ENCODE data around the gene WDR70. TPM values are rescaled to one million over a fixed set of nuclear protein-coding genes. Genes with fewer than 3 reads are reported as not detected.

Gene WDR70
- total and polyA plus RNA-seq, 2 of the 8 experiments (the other 6 are each of a cell fraction or from before 2014, with no cell fraction given) = 10.6 to 37.4 TPM

GRCh38 chr5:37751227-37751626, 372.1 kb downstream of the WDR70 start:
- ChIA-PET CTCF (ENCODE audit: partially characterized antibody) (interaction anchor here (0.8 to 1.8 kb wide), 5 partner anchors 13 to 442 kb away, joined by 3 to 8 read pairs (median 5); no protein-coding TSS in a partner anchor), POLR2A (ENCODE audit: partially characterized antibody) (no interaction called here)
- no peak overlapping the region for H4K8ac ChIP-seq (ENCODE audit: extremely low read depth, insufficient read depth, low read length)
- no peak overlapping the region; the same call in 1 of the 2 replicates for H3K27ac ChIP-seq (ENCODE audit: low read depth, low read length)
- H3K14ac ChIP-seq (ENCODE audit: insufficient read length) = no peak overlapping the region
- no peaks in the 10 kb centered on the region for H3K79me1 ChIP-seq (ENCODE audit: low read depth, low read length)
- H4K20me1 ChIP-seq (replicated peaks in 1 of 2; ENCODE audit: control insufficient read depth in 1 of 2, insufficient read depth in 2 of 2, low read length in 2 of 2) = no peaks in the 10 kb centered on the region
- WGBS, 2 experiments (ENCODE audit: extremely low coverage in 1 of 2, insufficient coverage in 1 of 2, insufficient read length in 1 of 2, insufficient replicate concordance in 2 of 2, low coverage in 1 of 2, low lambda C conversion rate in 2 of 2, missing lambda C conversion rate in 1 of 2) = 86% methylated on average over 3 of the region's 3 CpGs; no CpG with 5 or more reads in 1 of the 2 experiments
- no peak overlapping the region for H2BK15ac ChIP-seq (ENCODE audit: low read length)
- no peaks in the 10 kb centered on the region for H3K23me2 ChIP-seq (ENCODE audit: low read depth, low read length)
- H3K56ac ChIP-seq (replicated peaks; ENCODE audit: insufficient read length, low read depth, low read length) = no peak overlapping the region
- no peaks in the 10 kb centered on the region for H3K79me2 ChIP-seq (ENCODE audit: control insufficient read depth in 1 of 2, insufficient read depth in 2 of 2, low read length in 2 of 2)
- H4K91ac ChIP-seq (replicated peaks; ENCODE audit: insufficient read length, low read length) = no peak overlapping the region
- no peak overlapping the region for H2BK12ac ChIP-seq (ENCODE audit: low read depth, low read length)
- H3K4me1 ChIP-seq (replicated peaks in 1 of 4; ENCODE audit: control insufficient read depth in 3 of 4, insufficient read depth in 4 of 4, low read length in 3 of 4) = no peaks in the 10 kb centered on the region
- no peak for DNase-seq (ENCODE audit: low read depth in 1 of 2, low spot score in 2 of 2)
- no peaks in the 10 kb centered on the region for H3K27me3 ChIP-seq (replicated peaks in 1 of 4; ENCODE audit: control insufficient read depth in 3 of 4, extremely low read depth in 1 of 4, insufficient read depth in 3 of 4, low read length in 3 of 4)
- H3K9ac ChIP-seq (replicated peaks in 1 of 4; ENCODE audit: extremely low read depth in 1 of 4, low read depth in 3 of 4, low read length in 3 of 4) = no peak overlapping the region
- no peaks in the 10 kb centered on the region; a peak in 1 of 8 replicates for H3K36me3 ChIP-seq (ENCODE audit: control insufficient read depth in 2 of 4, insufficient read depth in 4 of 4, low read length in 3 of 4)
- H3K23ac ChIP-seq (ENCODE audit: insufficient read length) = no peak overlapping the region
- H2BK5ac ChIP-seq (ENCODE audit: low read depth, low read length) = no peak overlapping the region
- H2AFZ ChIP-seq (ENCODE audit: low read length) = no peak overlapping the region
- no peak overlapping the region for H2BK20ac ChIP-seq (ENCODE audit: low read length)
- no peak overlapping the region for H4K5ac ChIP-seq (ENCODE audit: insufficient read length, low read depth, low read length)
- no peak overlapping the region for H3K18ac ChIP-seq (ENCODE audit: extremely low read depth, low read length)
- no peak overlapping the region for H3K4me2 ChIP-seq (ENCODE audit: insufficient read depth in 1 of 2, low read depth in 2 of 2, low read length in 2 of 2)
- no peak overlapping the region for H2BK120ac ChIP-seq (replicated peaks; ENCODE audit: low read depth, low read length)
- no peak overlapping the region for H2AK5ac ChIP-seq (ENCODE audit: low read depth, low read length)
- H3K4ac ChIP-seq (replicated peaks; ENCODE audit: insufficient read length, low read depth, low read length) = no peak overlapping the region
- FAIRE-seq = no peak
- no peak overlapping the region for H3K4me3 ChIP-seq (ENCODE audit: extremely low read depth in 1 of 4, insufficient read depth in 2 of 4, low read depth in 3 of 4, low read length in 4 of 4)
- H3K9me3 ChIP-seq (ENCODE audit: insufficient read depth in 2 of 2, low read depth in 1 of 2, low read length in 1 of 2) = no peaks in the 10 kb centered on the region
- TF ChIP-seq ZNF274 (IDR thresholded peaks at IDR 0.05; ENCODE audit: borderline replicate concordance, extremely low read depth, low read length) = no peak
- TF ChIP-seq TBP (IDR thresholded peaks at IDR 0.05; ENCODE audit: low read depth, low read length) = no peak
- no peak for TF ChIP-seq POLR2AphosphoS5 (IDR thresholded peaks at IDR 0.05; ENCODE audit: low read depth, low read length)
- no peak for TF ChIP-seq ASH2L (IDR thresholded peaks at IDR 0.05; ENCODE audit: low read length)
- TF ChIP-seq EP300 (IDR thresholded peaks at IDR 0.05; ENCODE audit: borderline replicate concordance in 1 of 2, low read depth in 2 of 2, low read length in 2 of 2) = no peak
- TF ChIP-seq CREB1 (IDR thresholded peaks at IDR 0.05) = no peak
- TF ChIP-seq CBX8 (IDR thresholded peaks at IDR 0.05; ENCODE audit: borderline replicate concordance, low read depth, low read length) = no peak
- no peak for TF ChIP-seq USF2 (IDR thresholded peaks at IDR 0.05; ENCODE audit: low read length)
- no peak for TF ChIP-seq TAF1 (IDR thresholded peaks at IDR 0.05; ENCODE audit: low read depth, low read length)
- TF ChIP-seq, protein P1, sequence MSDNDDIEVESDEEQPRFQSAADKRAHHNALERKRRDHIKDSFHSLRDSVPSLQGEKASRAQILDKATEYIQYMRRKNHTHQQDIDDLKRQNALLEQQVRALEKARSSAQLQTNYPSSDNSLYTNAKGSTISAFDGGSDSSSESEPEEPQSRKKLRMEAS (IDR thresholded peaks at IDR 0.05) = no peak
- TF ChIP-seq FOSL1 (IDR thresholded peaks at IDR 0.05; ENCODE audit: insufficient read depth, low read depth, low read length) = no peak
- TF ChIP-seq KDM5A (IDR thresholded peaks at IDR 0.05; ENCODE audit: low read length) = no peak
- no peak for TF ChIP-seq HDAC2 (IDR thresholded peaks at IDR 0.05; ENCODE audit: borderline replicate concordance in 1 of 2, low read depth in 2 of 2, low read length in 2 of 2)
- TF ChIP-seq CEBPB (IDR thresholded peaks at IDR 0.05; ENCODE audit: low read depth, low read length) = no peak
